Type B pancreatic cell (in vitro differentiated cells): ENCODE measurements around the gene MRPS6. TPM values are rescaled to one million over a fixed set of nuclear protein-coding genes. Genes with fewer than 3 reads are reported as not detected.

ENCODE experiments used
- DNase-seq: peaks from one replicate; pipeline ENCODE4 v3.0.0; 2021; ENCODE audit warnings: mixed read lengths; ENCODE audit not compliant: unreplicated experiment; ENCODE audit errors: extremely low spot score
- H3K27ac Mint-ChIP-seq: 2 replicates; pipeline ENCODE4 v1.8.0; 2021; ENCODE audit warnings: mild to moderate bottlenecking, mixed read lengths
- H3K27me3 Mint-ChIP-seq: 2 replicates; pipeline ENCODE4 v1.8.0; 2021; ENCODE audit warnings: mixed read lengths
- H3K36me3 Mint-ChIP-seq: 2 replicates; pipeline ENCODE4 v1.8.0; 2021; ENCODE audit warnings: mixed read lengths
- H3K4me1 Mint-ChIP-seq: one replicate; pipeline ENCODE4 v1.8.0; 2021; ENCODE audit warnings: mixed read lengths; ENCODE audit not compliant: unreplicated experiment
- H3K4me3 Mint-ChIP-seq: 2 replicates; pipeline ENCODE4 v1.8.0; 2021; ENCODE audit warnings: mild to moderate bottlenecking, mixed read lengths
- H3K9me3 Mint-ChIP-seq: 2 replicates; pipeline ENCODE4 v1.8.0; 2021; ENCODE audit warnings: mixed read lengths
- CTCF ChIP-seq: fragments of 200-600 bp; sonication (generic); conservative IDR thresholded peaks from 2 replicates; pipeline ENCODE4 v1.5.0; 2021; ENCODE audit warnings: antibody characterized with exemption, mild to moderate bottlenecking
- total RNA-seq: library from RNA; stranded (reverse); gene quantifications from 2 replicates; pipeline ENCODE4 v1.2.1, GENCODE V29; 2021; ENCODE audit warnings: low replicate concordance

The MRPS6 gene
- total RNA-seq, 1 donor from 2014 or later: 74.8 TPM

- Mint-ChIP-seq H3K36me3 (peaks cover 50% of the 10 kb centered on the region), H3K4me3 (no peak overlapping the region), H3K27ac (no peak overlapping the region), H3K9me3 (no peaks in the 10 kb centered on the region), H3K27me3 (no peaks in the 10 kb centered on the region), H3K4me1 (peaks cover 61% of the 10 kb centered on the region)
- no peak for DNase-seq
- TF ChIP-seq CTCF: no peak
These were observed 4.5 kb downstream of the MRPS6 start for GRCh38 chr21:34077888-34078287.

DNA sequence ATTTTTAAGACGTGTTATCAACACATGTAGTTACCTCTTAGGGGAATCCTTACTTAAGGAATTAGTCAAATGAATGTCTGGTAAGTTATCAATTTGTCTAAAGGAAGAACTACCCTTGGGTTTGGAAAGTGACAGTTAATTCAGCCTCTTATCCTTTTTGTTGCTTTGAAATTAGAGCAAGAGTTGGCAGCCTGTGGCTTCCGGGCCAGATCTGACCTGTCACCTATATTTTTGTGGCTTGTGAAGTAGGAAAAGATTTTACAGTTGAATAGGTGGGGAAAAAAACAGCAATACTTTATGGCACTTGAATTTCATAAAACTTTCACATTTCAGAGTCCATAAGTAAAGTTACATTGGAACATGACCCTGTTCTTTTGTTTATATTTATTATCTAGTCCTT lies 5.5 kb downstream of the MRPS6 start:
- TF ChIP-seq CTCF: no peak
- DNase-seq: no peak
- Mint-ChIP-seq H3K4me1 (peaks cover 68% of the 10 kb centered on the region), H3K27me3 (no peaks in the 10 kb centered on the region), H3K4me3 (no peak overlapping the region), H3K36me3 (peaks cover 57% of the 10 kb centered on the region), H3K9me3 (no peaks in the 10 kb centered on the region), H3K27ac (no peak overlapping the region)

GRCh38 chr21:34080710-34081109 lies 7.3 kb downstream of the MRPS6 start:
- DNase-seq: no peak
- H3K4me3 Mint-ChIP-seq: no peak overlapping the region
- H3K27me3 Mint-ChIP-seq: no peaks in the 10 kb centered on the region
- no peak overlapping the region for H3K27ac Mint-ChIP-seq
- H3K4me1 Mint-ChIP-seq: peaks cover 56% of the 10 kb centered on the region
- no peaks in the 10 kb centered on the region for H3K9me3 Mint-ChIP-seq
- TF ChIP-seq CTCF: no peak
- H3K36me3 Mint-ChIP-seq: peaks cover 51% of the 10 kb centered on the region

DNA sequence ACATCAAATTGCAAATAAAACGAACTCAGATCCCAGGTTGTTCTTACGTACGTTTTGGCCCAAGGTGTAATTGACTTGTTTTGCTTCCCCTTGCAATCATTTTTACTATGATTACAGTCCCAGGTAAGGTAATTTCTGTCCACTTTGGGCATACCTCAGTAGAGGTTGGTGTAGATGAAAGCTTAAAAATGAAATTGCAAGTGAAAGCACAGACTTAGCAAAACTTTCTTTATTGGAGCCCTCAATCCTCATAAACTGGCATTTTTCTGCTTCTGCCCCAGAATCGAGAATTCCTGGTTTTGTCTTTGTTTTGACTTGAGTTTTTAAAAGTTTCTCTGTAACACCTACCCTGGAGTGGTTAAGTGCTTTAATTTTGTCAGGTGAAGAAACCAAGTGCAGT lies 9.4 kb downstream of the MRPS6 start:
- DNase-seq: no peak
- H3K27me3 Mint-ChIP-seq: no peaks in the 10 kb centered on the region
- H3K4me1 Mint-ChIP-seq: peaks cover 38% of the 10 kb centered on the region
- no peak for TF ChIP-seq CTCF
- peaks cover 40% of the 10 kb centered on the region for H3K36me3 Mint-ChIP-seq
- no peak overlapping the region for H3K4me3 Mint-ChIP-seq
- H3K9me3 Mint-ChIP-seq: no peaks in the 10 kb centered on the region
- H3K27ac Mint-ChIP-seq: no peak overlapping the region

DNA sequence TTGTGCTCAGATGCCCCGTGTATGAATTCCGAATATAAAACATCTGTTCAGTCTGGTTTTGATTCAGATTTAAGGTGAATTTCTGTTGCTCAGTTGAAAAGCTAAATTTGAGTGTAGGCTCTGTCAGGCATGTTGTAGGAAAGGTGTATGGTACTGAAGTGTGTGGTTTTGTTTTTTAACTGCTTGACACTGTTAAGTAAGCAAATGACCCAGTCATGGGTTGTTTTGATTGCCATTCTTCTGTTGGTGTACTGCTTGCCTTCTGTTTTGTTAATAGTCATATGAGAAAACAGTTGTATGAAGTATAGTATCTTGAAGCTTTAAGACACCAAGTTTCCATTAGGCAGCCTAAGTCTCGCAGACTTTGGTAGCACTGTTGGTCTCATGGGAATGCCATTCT lies 10.0 kb downstream of the MRPS6 start:
- Mint-ChIP-seq H3K36me3 (peaks cover 34% of the 10 kb centered on the region), H3K9me3 (no peaks in the 10 kb centered on the region), H3K27me3 (no peaks in the 10 kb centered on the region), H3K4me1 (peaks cover 32% of the 10 kb centered on the region), H3K27ac (no peak overlapping the region), H3K4me3 (no peak overlapping the region)
- no peak for TF ChIP-seq CTCF
- no peak for DNase-seq

DNA sequence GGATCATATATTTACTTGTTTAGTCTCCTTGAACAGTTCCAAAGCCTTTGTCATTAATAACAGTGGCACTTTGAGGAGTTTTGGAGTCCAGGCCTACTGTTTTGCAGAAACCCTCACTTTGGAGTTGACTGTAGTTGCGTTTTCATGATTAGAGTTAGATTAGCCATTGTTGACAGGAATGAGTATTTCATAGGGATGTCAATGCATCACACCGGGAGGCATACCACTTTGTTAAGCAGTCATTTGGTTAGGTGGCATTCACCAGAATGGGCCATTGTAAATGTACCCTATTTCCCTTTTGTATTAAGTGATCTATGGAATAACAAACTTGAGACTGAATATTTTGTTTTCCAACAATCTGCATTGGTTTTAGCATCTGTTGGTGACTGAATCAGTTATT lies 11.8 kb downstream of the MRPS6 start:
- no peak overlapping the region for H3K4me3 Mint-ChIP-seq
- no peak for TF ChIP-seq CTCF
- H3K36me3 Mint-ChIP-seq: peaks cover 26% of the 10 kb centered on the region
- peaks cover 20% of the 10 kb centered on the region for H3K4me1 Mint-ChIP-seq
- H3K9me3 Mint-ChIP-seq: no peaks in the 10 kb centered on the region
- H3K27ac Mint-ChIP-seq: no peak overlapping the region
- no peak for DNase-seq
- H3K27me3 Mint-ChIP-seq: no peaks in the 10 kb centered on the region
